NCI-H1930 (cell line): ENCODE measurements around the gene OBP2B.
"Not testable (repeated sequence)": the region's sequence is repeated elsewhere in the genome, so short reads cannot be mapped to it uniquely, and the experiment has no call there.

Experiments used
- DNase-seq, 2 experiments: peaks; one replicate each; lab custom pipeline; 2025; lab: John Stamatoyannopoulos, UW

OBP2B gene

GRCh38 chr9:133208880-133209300 is at the start of gene OBP2B:
TSS of gene OBP2B (minus strand) at chr9:133209250. CDS start at chr9:133209199, 51 bp downstream.
- not testable (repeated sequence) for DNase-seq

GRCh38 chr9:133258061-133259015 is 49.3 kb upstream of the OBP2B start:
- no peak for DNase-seq

- DNase-seq, result no peak
Observed at GRCh38 chr9:133257465-133257956, 48.5 kb upstream of the OBP2B start.

- no peak for DNase-seq
Observed at GRCh38 chr9:133256686-133257091, 47.6 kb upstream of the OBP2B start.

- DNase-seq, result no peak
Observed at GRCh38 chr9:133256136-133256461, 47.0 kb upstream of the OBP2B start.

- DNase-seq, result no peak
Observed at GRCh38 chr9:133255371-133256135, 46.5 kb upstream of the OBP2B start.

GRCh38 chr9:133254471-133254870 is 45.4 kb upstream of the OBP2B start:
- DNase-seq, result no peak

GRCh38 chr9:133253268-133253667 is 44.2 kb upstream of the OBP2B start:
- DNase-seq, result no peak

- no peak for DNase-seq
Observed at GRCh38 chr9:133252301-133253020, 43.4 kb upstream of the OBP2B start.

- no peak for DNase-seq
Observed at GRCh38 chr9:133251773-133252172, 42.7 kb upstream of the OBP2B start.

- not testable (repeated sequence) for DNase-seq
Observed at GRCh38 chr9:133251221-133251620, 42.2 kb upstream of the OBP2B start.

GRCh38 chr9:133250741-133251170 is 41.7 kb upstream of the OBP2B start:
- no peak for DNase-seq

GRCh38 chr9:133249337-133249736 is 40.3 kb upstream of the OBP2B start:
- no peak for DNase-seq

GRCh38 chr9:133248726-133249295 is 39.8 kb upstream of the OBP2B start:
- DNase-seq, result no peak

GRCh38 chr9:133247632-133248031 is 38.6 kb upstream of the OBP2B start:
- DNase-seq, result no peak

GRCh38 chr9:133246991-133247390 is 37.9 kb upstream of the OBP2B start:
- DNase-seq, result no peak

GRCh38 chr9:133246562-133246961 is 37.5 kb upstream of the OBP2B start:
- DNase-seq, result no peak

GRCh38 chr9:133242991-133243390 is 33.9 kb upstream of the OBP2B start:
- no peak for DNase-seq

GRCh38 chr9:133242241-133242640 is 33.2 kb upstream of the OBP2B start:
- no peak for DNase-seq

GRCh38 chr9:133239533-133240090 is 30.6 kb upstream of the OBP2B start:
- DNase-seq, result no peak

- no peak for DNase-seq
Observed at GRCh38 chr9:133238851-133239532, 29.9 kb upstream of the OBP2B start.
